ENCODE data around the gene MVB12B. TPM values are rescaled to one million over a fixed set of nuclear protein-coding genes. Genes with fewer than 3 reads are reported as not detected.

MVB12B gene
- total RNA-seq, 2 donors from 2014 or later = 18.6 to 19.7 TPM

DNA sequence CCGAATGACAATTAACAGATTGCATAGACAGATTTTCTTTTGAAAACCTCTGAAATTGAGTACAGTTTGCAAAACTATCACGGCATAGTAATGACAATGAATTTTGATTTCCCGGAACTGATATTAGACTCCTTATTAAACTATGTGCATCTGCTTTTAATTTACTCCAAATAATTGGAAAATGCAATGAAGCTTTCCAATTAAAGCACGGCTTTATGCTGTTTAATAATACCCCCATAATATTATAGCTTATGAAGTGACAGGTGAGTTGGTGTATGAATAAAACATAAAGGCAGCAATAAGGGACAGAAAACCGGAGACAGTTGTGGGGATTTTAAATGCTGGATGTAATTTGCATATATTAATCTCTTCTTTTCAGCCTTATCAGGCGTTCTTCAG lies 110.6 kb downstream of the MVB12B start:
- peak overlapping the region; percentile 14 for H3K27ac ChIP-seq (ENCODE audit: low read depth, low read length)
- H3K9ac ChIP-seq (ENCODE audit: extremely low read depth, low read length, poor library complexity, severe bottlenecking) = no peak overlapping the region
- no peaks in the 10 kb centered on the region for H3K4me1 ChIP-seq (ENCODE audit: control insufficient read depth, insufficient read depth, low read length)
- TF ChIP-seq, protein P1, sequence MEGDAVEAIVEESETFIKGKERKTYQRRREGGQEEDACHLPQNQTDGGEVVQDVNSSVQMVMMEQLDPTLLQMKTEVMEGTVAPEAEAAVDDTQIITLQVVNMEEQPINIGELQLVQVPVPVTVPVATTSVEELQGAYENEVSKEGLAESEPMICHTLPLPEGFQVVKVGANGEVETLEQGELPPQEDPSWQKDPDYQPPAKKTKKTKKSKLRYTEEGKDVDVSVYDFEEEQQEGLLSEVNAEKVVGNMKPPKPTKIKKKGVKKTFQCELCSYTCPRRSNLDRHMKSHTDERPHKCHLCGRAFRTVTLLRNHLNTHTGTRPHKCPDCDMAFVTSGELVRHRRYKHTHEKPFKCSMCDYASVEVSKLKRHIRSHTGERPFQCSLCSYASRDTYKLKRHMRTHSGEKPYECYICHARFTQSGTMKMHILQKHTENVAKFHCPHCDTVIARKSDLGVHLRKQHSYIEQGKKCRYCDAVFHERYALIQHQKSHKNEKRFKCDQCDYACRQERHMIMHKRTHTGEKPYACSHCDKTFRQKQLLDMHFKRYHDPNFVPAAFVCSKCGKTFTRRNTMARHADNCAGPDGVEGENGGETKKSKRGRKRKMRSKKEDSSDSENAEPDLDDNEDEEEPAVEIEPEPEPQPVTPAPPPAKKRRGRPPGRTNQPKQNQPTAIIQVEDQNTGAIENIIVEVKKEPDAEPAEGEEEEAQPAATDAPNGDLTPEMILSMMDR (conservative IDR thresholded peaks at IDR 0.05) = no peak
- no peaks in the 10 kb centered on the region for H3K4me1 Mint-ChIP-seq
- H3K9me3 Mint-ChIP-seq = no peaks in the 10 kb centered on the region
- no peaks in the 10 kb centered on the region for H3K36me3 ChIP-seq (ENCODE audit: control insufficient read depth, insufficient read depth, low read length)
- H3K27ac Mint-ChIP-seq = no peak overlapping the region
- 93 to 99% methylated on average over 4 to 5 of the region's 6 CpGs for WGBS, 2 experiments (ENCODE audit: insufficient coverage in 1 of 2, insufficient read length in 1 of 2)
- no peak overlapping the region for H3K4me3 Mint-ChIP-seq
- H3K36me3 Mint-ChIP-seq (ENCODE audit: low read depth) = no peaks in the 10 kb centered on the region
- H3K4me3 ChIP-seq (ENCODE audit: low read length) = no peak overlapping the region
- H3K27me3 Mint-ChIP-seq (ENCODE audit: insufficient read depth) = no peaks in the 10 kb centered on the region
- no peak for DNase-seq
- no peaks in the 10 kb centered on the region for H3K9me3 ChIP-seq (ENCODE audit: control insufficient read depth, low read length)
- no peaks in the 10 kb centered on the region for H3K27me3 ChIP-seq (ENCODE audit: control insufficient read depth, insufficient read depth, low read length, poor library complexity, severe bottlenecking)

DNA sequence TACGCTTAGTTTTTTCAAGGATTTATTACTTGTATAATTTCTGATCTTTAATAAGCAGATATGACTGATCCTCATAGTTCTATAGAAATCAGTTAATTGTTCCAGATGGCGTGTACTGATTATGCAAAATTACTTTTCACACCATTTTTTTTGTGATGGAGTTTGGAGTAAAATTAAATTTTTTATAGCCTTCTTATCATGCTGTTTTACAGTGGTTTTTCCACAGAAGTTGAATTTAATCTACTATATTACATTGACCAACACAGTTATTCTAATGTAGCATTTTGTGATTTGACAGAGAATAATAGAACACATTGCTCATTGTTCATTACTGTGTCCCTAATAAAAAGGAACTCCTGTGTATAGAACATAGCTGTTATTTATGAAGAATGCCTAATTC lies 111.1 kb downstream of the MVB12B start:
- Histone ChIP-seq H3K4me3 (ENCODE audit: low read length) (no peak overlapping the region), H3K9ac (ENCODE audit: extremely low read depth, low read length, poor library complexity, severe bottlenecking) (no peak overlapping the region), H3K27ac (ENCODE audit: low read depth, low read length) (no peak overlapping the region), H3K9me3 (ENCODE audit: control insufficient read depth, low read length) (no peaks in the 10 kb centered on the region), H3K4me1 (ENCODE audit: control insufficient read depth, insufficient read depth, low read length) (no peaks in the 10 kb centered on the region), H3K27me3 (ENCODE audit: control insufficient read depth, insufficient read depth, low read length, poor library complexity, severe bottlenecking) (no peaks in the 10 kb centered on the region), H3K36me3 (ENCODE audit: control insufficient read depth, insufficient read depth, low read length) (no peaks in the 10 kb centered on the region)
- H3K9me3 Mint-ChIP-seq = no peaks in the 10 kb centered on the region
- 84% methylated on average over 2 of the region's 2 CpGs; no CpG with 5 or more reads in 1 of the 2 experiments for WGBS, 2 experiments (ENCODE audit: insufficient coverage in 1 of 2, insufficient read length in 1 of 2)
- no peak for DNase-seq
- H3K27me3 Mint-ChIP-seq (ENCODE audit: insufficient read depth) = no peaks in the 10 kb centered on the region
- no peak overlapping the region for H3K4me3 Mint-ChIP-seq
- H3K4me1 Mint-ChIP-seq = no peaks in the 10 kb centered on the region
- no peaks in the 10 kb centered on the region for H3K36me3 Mint-ChIP-seq (ENCODE audit: low read depth)
- TF ChIP-seq, protein P1 (conservative IDR thresholded peaks at IDR 0.05) = no peak
- no peak overlapping the region for H3K27ac Mint-ChIP-seq

DNA sequence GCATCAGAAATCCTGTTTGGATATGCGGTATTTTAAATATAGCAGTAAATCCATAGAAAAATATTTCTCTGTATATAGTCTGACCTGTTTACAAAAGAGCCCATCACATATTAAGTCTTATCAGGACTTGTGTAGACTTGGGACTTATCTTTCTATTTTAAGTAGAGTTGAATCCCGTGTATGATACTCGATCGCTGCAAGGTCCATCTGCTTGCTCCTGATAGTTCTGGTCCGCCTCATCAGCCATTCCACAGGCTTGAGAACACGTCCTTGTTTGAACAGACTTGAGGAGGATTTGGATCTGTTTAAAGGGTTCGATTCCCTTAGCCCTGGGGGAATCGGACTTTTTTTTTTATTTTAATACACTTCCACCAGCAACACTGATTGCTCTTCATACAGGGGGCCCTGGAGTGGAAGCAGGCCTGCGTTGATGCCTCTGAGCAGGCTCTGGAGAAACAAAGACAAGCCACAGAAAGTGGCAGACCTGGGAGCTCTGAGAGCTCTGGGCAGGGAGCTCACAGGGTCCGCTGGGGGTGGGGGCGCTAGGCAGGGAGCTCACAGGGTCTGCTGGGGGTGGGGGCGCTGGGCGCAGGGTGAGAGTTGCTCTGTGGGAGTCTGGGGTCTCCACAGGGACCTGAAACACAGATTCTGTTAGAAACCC lies 112.2 kb downstream of the MVB12B start:
- H3K4me1 Mint-ChIP-seq = no peaks in the 10 kb centered on the region
- DNase-seq = no peak
- H3K27ac Mint-ChIP-seq = peak overlapping the region; percentile 7
- H3K27me3 ChIP-seq (ENCODE audit: control insufficient read depth, insufficient read depth, low read length, poor library complexity, severe bottlenecking) = no peaks in the 10 kb centered on the region
- no peaks in the 10 kb centered on the region for H3K36me3 ChIP-seq (ENCODE audit: control insufficient read depth, insufficient read depth, low read length)
- no peaks in the 10 kb centered on the region for H3K4me1 ChIP-seq (ENCODE audit: control insufficient read depth, insufficient read depth, low read length)
- H3K4me3 Mint-ChIP-seq = no peak overlapping the region
- no peaks in the 10 kb centered on the region for H3K9me3 ChIP-seq (ENCODE audit: control insufficient read depth, low read length)
- 90 to 100% methylated on average over 1 to 12 of the region's 13 CpGs for WGBS, 2 experiments (ENCODE audit: insufficient coverage in 1 of 2, insufficient read length in 1 of 2)
- H3K9ac ChIP-seq (ENCODE audit: extremely low read depth, low read length, poor library complexity, severe bottlenecking) = no peak overlapping the region
- no peaks in the 10 kb centered on the region for H3K27me3 Mint-ChIP-seq (ENCODE audit: insufficient read depth)
- no peaks in the 10 kb centered on the region for H3K36me3 Mint-ChIP-seq (ENCODE audit: low read depth)
- peak overlapping the region; percentile 6 for H3K27ac ChIP-seq (ENCODE audit: low read depth, low read length)
- TF ChIP-seq, protein P1 (conservative IDR thresholded peaks at IDR 0.05) = no peak
- no peak overlapping the region for H3K4me3 ChIP-seq (ENCODE audit: low read length)
- H3K9me3 Mint-ChIP-seq = no peaks in the 10 kb centered on the region

Data from endodermal cell (in vitro differentiated cells).